GM21447 (cell line): ENCODE data around the gene TMIE.

Experiments used
- ATAC-seq: cut with Tn5 transposase; IDR thresholded peaks from one replicate; pipeline ENCODE4 v1.9.1; 2021; ENCODE audit not compliant: unreplicated experiment

The TMIE gene, protein sequence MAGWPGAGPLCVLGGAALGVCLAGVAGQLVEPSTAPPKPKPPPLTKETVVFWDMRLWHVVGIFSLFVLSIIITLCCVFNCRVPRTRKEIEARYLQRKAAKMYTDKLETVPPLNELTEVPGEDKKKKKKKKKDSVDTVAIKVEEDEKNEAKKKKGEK

GRCh38 chr3:46701181-46701939, at the start of gene TMIE:
TMIE (plus strand) TSS chr3:46701392; CDS start chr3:46701488, 96 bp downstream.
- no peak for ATAC-seq

- ATAC-seq, result no peak
These were observed 45.9 kb upstream of the TMIE start for GRCh38 chr3:46655271-46655670.

- ATAC-seq, result no peak
These were observed 44.2 kb upstream of the TMIE start for GRCh38 chr3:46656778-46657556.

DNA sequence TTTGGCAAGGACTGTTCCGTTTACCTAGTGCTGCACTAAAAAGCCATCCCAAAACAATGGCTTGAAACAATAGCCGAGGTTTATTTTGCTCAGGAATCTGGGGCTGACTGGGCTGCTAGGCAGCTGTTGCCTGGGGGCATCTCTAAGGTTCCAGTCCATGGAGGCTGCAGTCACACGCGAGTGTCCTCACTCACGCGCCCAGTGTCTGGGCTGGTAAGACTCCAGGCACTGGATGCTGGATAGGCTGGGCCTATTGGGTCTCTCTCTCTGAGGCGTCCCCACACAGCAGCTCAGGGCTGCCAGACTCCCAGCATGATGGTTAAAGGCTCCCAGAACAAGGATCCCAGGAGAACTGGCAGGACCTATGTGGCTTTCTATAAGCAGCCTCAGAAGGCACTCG, 41.9 kb upstream of the TMIE start:
- ATAC-seq, result no peak

DNA sequence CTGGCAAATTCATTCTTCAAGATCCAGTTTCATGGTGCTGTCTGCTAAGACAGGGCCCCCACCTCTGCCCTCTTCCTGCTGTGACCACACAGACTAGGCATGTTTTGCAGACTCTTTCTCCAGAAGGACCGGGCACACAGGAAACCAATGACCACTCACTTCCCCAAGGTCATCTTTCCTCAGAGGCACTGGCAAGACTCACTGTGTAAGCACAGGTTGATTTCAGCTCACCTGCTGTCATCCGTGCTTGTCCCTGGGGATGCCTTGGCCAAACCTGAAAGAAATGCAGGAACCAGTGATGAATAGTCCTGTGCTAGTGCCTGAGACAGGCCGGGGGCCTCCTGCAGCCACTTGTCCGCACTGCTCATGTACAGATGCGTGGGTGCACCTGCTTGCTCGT, 41.2 kb upstream of the TMIE start:
- no peak for ATAC-seq

DNA sequence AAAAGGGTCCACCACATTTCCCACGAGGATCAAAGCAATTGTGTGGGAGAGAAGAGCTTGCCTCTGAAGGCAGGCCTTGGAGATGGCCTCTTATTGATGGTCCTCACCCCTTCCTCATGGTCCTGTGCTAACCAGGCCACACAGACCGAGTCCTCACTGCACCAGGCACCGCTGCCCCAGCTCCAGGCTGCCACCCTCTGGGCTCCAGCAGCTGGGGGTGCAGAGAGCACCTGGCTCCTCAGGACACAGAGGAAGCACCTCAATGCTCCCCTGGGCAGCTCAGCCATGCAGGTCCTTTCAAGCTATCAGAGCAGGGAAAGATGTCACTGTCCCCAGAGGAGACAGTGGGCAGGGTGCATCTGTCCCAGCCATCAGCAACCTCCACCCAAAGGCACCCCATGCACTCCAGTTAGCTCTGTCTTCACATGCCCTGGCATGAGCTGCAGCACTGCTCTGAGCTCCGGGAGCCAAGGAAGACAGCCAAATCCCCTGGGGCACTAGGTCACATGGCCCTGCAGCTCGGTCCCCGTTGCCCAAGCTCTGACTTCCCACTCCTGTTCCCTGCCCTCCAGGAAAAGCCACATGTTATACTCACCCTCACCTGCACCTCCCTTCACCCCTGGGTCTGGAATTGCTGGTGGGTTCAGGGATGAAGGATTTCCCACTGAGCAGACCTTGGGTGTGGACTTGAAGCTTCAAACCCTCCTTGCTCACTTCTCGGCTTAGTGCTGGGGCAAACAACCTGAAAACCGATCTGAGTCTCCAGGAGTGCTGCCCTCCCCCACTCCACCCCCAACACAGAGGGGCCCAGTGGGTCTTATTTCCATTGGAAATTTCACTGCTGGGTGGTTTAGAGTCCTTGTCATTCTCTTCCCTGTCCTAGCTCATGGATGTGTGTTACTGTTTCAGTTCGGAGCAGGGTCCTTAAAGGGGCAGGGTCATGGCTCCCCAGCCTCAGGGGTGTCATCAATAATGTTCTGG, 40.4 kb upstream of the TMIE start:
- no peak for ATAC-seq

DNA sequence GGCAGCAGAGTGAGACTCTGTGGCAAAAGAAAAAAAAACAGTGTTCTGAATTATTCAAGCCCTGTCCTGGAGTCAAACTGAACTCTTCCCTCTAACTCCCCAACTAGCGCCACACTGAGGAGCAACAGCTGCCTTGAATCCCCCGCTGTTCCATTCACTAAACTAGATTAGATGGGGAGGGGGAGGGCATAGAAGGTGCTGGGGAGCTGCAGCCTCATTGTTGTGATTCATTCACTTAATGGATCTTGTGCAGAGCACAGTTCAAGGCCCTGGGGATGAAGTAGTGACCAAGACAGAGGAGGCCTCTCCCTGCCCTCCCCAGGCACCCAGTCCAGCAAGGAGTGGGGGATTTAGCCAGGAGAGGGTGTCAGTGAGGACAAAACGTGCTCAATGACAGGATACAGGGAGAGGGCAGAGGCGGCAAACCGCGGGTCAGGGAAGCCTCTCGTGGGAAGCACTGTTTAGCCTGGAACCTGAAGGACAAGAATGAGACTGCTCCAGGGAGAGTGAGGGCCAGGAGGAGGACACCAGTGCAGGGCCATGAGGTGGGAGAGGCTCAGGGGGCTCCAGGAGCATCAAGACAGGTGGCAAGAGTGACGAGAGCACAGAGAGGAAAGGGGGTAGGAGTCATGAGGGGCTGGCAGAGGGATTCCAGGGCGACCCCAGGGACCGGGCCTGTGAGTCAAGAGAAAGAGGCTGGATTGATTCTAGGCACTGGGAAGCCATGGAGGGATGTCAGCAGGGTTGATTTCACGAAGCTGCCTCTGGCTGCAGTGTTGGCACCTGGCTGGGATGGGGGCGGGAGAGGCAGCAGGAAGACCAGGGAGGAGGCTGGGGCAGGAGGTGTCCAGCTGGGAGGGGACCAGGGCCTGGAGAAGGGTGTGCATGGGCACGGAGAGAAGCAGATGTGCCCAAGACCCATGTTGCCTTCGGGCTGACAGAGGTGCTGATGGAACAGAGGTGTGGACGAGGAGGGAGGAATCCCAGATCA, 39.1 kb upstream of the TMIE start:
- no peak for ATAC-seq

DNA sequence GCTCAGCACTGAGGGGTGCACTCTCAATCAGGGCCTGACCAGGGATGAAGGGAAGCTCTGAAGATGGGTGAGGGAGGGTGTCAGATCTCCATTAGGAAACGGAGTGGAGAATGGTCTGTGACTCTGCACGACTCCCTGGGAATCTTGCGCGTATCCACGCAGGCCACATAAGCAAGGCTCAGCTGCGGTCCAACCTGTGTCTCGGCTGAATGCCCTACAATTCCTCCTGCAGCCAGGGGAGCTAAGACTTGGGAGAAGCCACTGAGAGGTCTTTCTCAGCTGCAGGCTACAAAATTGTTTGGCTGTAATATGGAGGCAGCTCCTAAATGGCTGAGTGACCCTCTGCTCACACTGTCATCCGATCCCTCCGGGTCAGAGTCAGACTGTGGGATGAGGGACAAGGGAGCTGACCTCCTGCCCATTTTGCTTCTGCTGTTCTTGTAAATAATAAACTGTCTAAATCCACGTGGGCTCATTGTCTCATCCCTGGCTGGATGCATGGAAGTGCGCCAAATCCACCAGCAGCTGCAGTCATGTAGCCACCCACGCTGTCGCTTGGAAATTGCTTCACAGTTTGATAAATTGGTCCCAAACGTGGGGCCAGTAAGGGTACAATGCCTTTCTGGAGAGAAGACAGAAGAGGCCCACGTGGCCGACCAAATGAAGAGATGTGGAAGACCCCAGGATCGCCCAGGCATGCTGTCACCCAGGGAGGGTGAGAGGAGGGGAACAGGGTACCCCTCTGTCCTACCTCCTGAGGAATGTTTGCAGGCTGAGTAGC, 38.2 kb upstream of the TMIE start:
- no peak for ATAC-seq

- no peak for ATAC-seq
These were observed 37.5 kb upstream of the TMIE start for GRCh38 chr3:46663591-46664135.

- ATAC-seq, result no peak
These were observed 36.8 kb upstream of the TMIE start for GRCh38 chr3:46664188-46664970.

DNA sequence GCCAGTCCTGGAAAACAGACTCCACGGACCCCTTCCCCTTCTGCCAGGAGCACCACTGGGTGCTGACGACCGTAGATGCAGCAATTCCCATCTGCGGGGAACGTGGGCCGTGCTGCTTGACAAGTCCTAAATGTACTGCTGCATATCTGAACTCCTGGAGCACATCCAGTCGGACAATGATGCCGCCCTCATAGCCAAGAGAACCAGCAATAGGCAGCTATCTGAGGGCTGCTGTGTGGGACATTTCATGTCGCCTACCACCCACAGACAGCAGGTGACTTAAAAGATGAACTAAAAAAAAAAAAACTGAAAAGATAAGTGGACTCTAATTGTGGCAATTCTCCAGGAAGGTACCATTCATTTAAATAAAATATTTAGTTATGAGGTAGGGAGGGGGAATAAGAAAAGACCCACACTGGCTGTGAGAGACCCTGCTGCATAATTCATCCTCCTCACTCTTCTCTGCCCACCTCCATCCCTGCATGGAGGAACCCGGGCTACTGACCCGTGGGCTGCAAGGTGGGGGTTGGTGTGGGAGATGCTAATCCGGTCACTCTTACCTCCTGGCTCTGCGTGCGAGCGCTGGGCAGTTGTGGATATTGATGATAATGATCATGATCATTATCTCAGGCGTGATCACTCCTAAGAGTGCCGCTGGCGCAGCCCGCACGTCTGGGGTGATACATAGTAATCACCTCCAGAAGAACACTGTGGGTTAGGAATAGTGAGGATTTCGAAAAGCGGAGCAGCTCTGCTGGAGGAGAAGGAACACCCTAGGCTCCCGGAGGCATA, 36.0 kb upstream of the TMIE start:
- ATAC-seq, result no peak

GRCh38 chr3:46665763-46666452, 35.3 kb upstream of the TMIE start:
- no peak for ATAC-seq

DNA sequence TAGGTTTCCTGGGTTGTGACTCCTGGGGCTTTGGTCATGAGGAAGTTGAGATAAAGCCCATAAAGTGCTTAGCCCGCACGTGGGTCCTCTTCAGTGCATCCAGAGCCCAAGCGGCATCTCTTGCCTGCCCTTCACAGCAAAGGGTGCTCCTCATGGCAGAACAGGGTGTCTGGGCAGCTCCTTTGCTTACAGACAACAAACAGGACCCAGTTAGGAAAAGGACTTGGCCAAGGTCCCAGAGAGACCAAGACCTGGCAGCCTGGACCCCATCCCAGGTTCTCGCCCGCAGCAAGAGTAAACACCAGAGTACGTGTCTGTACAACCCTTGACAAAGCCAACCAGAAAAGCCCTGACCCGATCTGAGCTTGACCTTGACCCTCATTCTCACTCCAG, 34.7 kb upstream of the TMIE start:
- no peak for ATAC-seq

GRCh38 chr3:46667061-46667621, 34.1 kb upstream of the TMIE start:
- ATAC-seq, result no peak

GRCh38 chr3:46667657-46668056, 33.5 kb upstream of the TMIE start:
- ATAC-seq, result no peak

DNA sequence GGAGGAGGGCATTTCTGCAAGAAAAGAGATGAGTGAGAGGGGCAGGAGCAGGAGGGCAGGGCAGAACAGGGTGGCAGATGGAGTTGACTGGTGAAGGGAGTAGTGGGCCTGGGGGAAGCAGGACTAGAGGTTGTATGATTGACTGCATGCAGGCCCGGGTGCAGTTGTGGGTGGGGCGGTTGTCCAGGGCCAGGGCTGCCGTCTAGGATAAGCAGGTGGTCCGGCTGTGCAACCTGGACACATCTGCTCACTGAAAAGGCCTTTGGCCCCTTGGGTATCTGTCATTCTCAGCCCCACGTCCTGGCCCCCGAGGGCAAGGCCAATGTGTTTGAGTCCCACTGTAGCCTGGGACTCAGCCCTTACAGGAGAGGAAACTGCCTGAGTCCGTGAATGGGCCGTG, 33.1 kb upstream of the TMIE start:
- ATAC-seq, result no peak
